Naive thymus-derived CD4-positive, alpha-beta T cell (primary cell): ENCODE measurements around the gene ELP4. TPM values are rescaled to one million over a fixed set of nuclear protein-coding genes. Genes with fewer than 3 reads are reported as not detected.
"Not testable (repeated sequence)": the region's sequence is repeated elsewhere in the genome, so short reads cannot be mapped to it uniquely, and the experiment has no call there.

Source experiments
- ATAC-seq: fragments of 150-1000 bp; cut with Tn5 transposase; 2 replicates; pipeline ENCODE4 v1.10.0; 2021; ENCODE audit warnings: mild to moderate bottlenecking, moderate library complexity
- CTCF ChIA-PET: fragments of 350-600 bp; sonication (Branson Sonifier 250); formaldehyde crosslinking; loops from one replicate; lab custom pipeline; 2021; ENCODE audit warnings: antibody characterized with exemption; lab: Charles Lee
- POLR2A ChIA-PET: fragments of 350-600 bp; sonication (Branson Sonifier 250); formaldehyde crosslinking; loops from one replicate; lab custom pipeline; 2021; ENCODE audit warnings: antibody characterized with exemption, inconsistent platforms; lab: Charles Lee
- DNase-seq, 9 donors: peaks; one replicate each; pipeline versions ENCODE4 v3.0.0 to v3.0.0-alpha.2; 2020 to 2022; ENCODE audit warnings: mixed read lengths in 1 of 9
- H3K27ac ChIP-seq: one replicate; pipeline ENCODE4 v1.7.0; 2013; ENCODE audit warnings: mild to moderate bottlenecking, low read depth, low read length, moderate library complexity
- H3K27me3 ChIP-seq, 2 donors: one replicate each; pipeline ENCODE4 v1.7.0; 2013; ENCODE audit warnings: low read length in 2 of 2, mild to moderate bottlenecking in 2 of 2, moderate library complexity in 2 of 2; ENCODE audit not compliant: control insufficient read depth in 2 of 2, insufficient read depth in 2 of 2
- H3K36me3 ChIP-seq, 3 experiments: 1 replicate in 2 of 3; 2 replicates in 1 of 3; pipeline ENCODE4 v1.7.0; 2013; ENCODE audit warnings: low read length in 3 of 3, mild to moderate bottlenecking in 3 of 3, moderate library complexity in 1 of 3; ENCODE audit not compliant: insufficient read depth in 3 of 3, control insufficient read depth in 2 of 3
- H3K4me1 ChIP-seq, 2 donors: one replicate each; pipeline ENCODE4 v1.7.0; 2013; ENCODE audit warnings: low read length in 2 of 2, mild to moderate bottlenecking in 2 of 2, moderate library complexity in 1 of 2; ENCODE audit not compliant: control insufficient read depth in 2 of 2, insufficient read depth in 2 of 2
- H3K4me3 ChIP-seq: 2 replicates; pipeline ENCODE4 v1.7.0; 2013; ENCODE audit warnings: mild to moderate bottlenecking, low read length
- H3K9me3 ChIP-seq, 3 experiments: 1 replicate in 2 of 3; 2 replicates in 1 of 3; pipeline ENCODE4 v1.7.0; 2013; ENCODE audit warnings: low read length in 3 of 3; ENCODE audit not compliant: control insufficient read depth in 2 of 3
- H3K27ac Mint-ChIP-seq, 9 donors: one replicate each; pipeline ENCODE4 v1.8.0; 2020 to 2022; ENCODE audit warnings: mixed read lengths in 9 of 9, mild to moderate bottlenecking in 8 of 9, moderate library complexity in 5 of 9, inconsistent platforms in 2 of 9
- H3K27me3 Mint-ChIP-seq, 5 donors: one replicate each; pipeline ENCODE4 v1.8.0; 2021 to 2022; ENCODE audit warnings: mixed read lengths in 5 of 5, mild to moderate bottlenecking in 1 of 5
- H3K36me3 Mint-ChIP-seq, 5 donors: one replicate each; pipeline ENCODE4 v1.8.0; 2020 to 2022; ENCODE audit warnings: mixed read lengths in 5 of 5, mild to moderate bottlenecking in 3 of 5, inconsistent platforms in 1 of 5
- H3K4me1 Mint-ChIP-seq, 7 donors: one replicate each; pipeline ENCODE4 v1.8.0; 2020 to 2022; ENCODE audit warnings: mixed read lengths in 7 of 7, mild to moderate bottlenecking in 3 of 7, inconsistent platforms in 1 of 7
- H3K4me3 Mint-ChIP-seq, 10 donors: one replicate each; pipeline ENCODE4 v1.8.0; 2020 to 2022; ENCODE audit warnings: mild to moderate bottlenecking in 10 of 10, mixed read lengths in 10 of 10, moderate library complexity in 6 of 10, inconsistent platforms in 2 of 10
- H3K9me3 Mint-ChIP-seq, 11 donors: one replicate each; pipeline ENCODE4 v1.8.0; 2020 to 2022; ENCODE audit warnings: mixed read lengths in 11 of 11, mild to moderate bottlenecking in 4 of 11, inconsistent platforms in 1 of 11, moderate library complexity in 1 of 11
- intact Hi-C, 2 donors: fragments of 100-400 bp; cut with micrococcal nuclease; formaldehyde crosslinking; loops; one replicate each; pipeline ENCODE4 v1.15.1; 2023
- polyA plus RNA-seq, 2 donors: library from polyadenylated mRNA; unstranded; fragments of 300-500 nt; fragmentation: Illumina TruSeq; gene quantifications; one replicate each; pipeline ENCODE4 v1.2.3, GENCODE V29; 2021
- total RNA-seq, 6 experiments: library from RNA in 5 of 6; stranded (reverse) in 5 of 6; gene quantifications; 1 replicate in 5 of 6; 2 replicates in 1 of 6; pipeline ENCODE4 v1.2.3 and lab custom pipeline; 2021 to 2026

ELP4 gene
- total and polyA plus RNA-seq, 7 experiments from 2014 or later: 16.8 to 23.5 (median 21.2) TPM

DNA sequence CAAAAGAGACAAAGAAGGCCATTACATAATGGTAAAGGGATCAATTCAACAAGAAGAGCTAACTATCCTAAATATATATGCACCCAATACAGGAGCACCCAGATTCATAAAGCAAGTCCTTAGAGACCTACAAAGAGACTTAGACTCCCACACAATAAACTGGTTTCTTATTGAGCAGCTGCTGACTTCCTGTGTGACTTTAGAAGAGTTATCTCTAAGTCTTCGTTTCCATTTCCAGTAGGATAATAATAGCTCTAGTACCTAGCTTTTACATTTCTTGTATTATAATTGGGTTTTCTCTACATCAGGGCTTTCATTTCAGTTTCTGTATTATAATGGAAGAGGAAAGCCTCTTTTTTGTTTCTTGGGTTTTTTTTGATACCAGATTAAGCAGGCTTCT is 187.5 kb downstream of the ELP4 start:
- Mint-ChIP-seq H3K9me3 (peaks cover 0 to 12% (median 2%) of the 10 kb centered on the region in 11 donors), H3K36me3 (peaks cover 0 to 44% (median 5%) of the 10 kb centered on the region in 5 donors), H3K4me1 (peaks cover 4 to 19% (median 10%) of the 10 kb centered on the region in 7 donors)
- H3K27ac Mint-ChIP-seq, H3K4me1 ChIP-seq, H3K4me3 ChIP-seq, H3K36me3 ChIP-seq, H3K27ac ChIP-seq, intact Hi-C loops, ATAC-seq, H3K27me3 ChIP-seq, H3K4me3 Mint-ChIP-seq, H3K27me3 Mint-ChIP-seq, POLR2A ChIA-PET, H3K9me3 ChIP-seq, DNase-seq: not testable (repeated sequence)
- CTCF ChIA-PET: interaction anchor here (0.6 kb wide), 1 partner anchor 517 kb away, joined by 3 read pairs; no protein-coding TSS in a partner anchor

DNA sequence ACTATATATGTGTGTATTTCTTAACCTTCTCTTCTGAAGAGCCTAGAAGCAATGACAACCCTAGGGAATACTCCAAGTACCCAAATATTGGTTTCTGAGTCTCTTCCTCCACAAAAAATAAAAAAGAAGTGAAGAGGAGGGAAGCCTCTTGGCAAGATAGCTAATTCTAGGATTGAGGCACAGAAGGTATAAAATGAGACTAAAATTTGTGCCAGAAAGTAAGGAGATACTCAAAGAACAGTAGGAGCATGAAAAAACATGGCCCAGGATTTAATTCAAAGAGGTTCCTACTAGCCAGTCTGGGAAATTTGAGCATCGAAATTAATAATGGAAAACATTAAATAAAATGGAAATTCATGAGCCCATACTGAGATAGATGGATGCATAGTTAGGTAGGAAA is 189.5 kb downstream of the ELP4 start:
- ATAC-seq: no peak

DNA sequence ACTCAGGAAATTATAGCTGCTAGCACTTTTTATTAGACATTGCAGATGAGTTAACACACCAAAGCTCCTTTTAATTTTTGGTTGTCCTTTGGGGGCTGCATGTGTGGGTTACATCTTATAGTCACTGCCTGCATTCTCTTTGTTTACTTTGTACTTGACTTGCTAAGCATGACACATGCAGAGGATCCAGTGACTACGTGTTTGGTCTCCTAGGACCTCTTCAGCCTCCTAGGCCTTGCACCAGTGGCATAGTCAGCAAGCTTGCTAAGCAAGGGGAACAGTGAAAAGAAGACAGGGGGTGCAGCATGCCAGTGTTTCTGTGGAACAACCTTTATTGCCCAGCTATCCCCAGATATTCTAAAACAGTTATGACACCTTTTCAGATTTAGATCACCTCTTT is 193.4 kb downstream of the ELP4 start:
- no peak overlapping the region for H3K27ac Mint-ChIP-seq
- intact Hi-C loops: no loop called here
- Histone ChIP-seq H3K4me3 (no peak overlapping the region), H3K27me3 (no peaks in the 10 kb centered on the region), H3K9me3 (no peaks in the 10 kb centered on the region), H3K36me3 (no peaks in the 10 kb centered on the region), H3K4me1 (no peaks in the 10 kb centered on the region), H3K27ac (no peak overlapping the region)
- DNase-seq (no peak), ATAC-seq (no peak)
- ChIA-PET POLR2A (no interaction called here), CTCF (interaction anchor here (0.6 kb wide), 1 partner anchor 621 kb away, joined by 4 read pairs; no protein-coding TSS in a partner anchor)
- H3K4me3 Mint-ChIP-seq: no peak overlapping the region
- H3K4me1 Mint-ChIP-seq: no peaks in the 10 kb centered on the region
- H3K36me3 Mint-ChIP-seq: peaks cover 0 to 24% (median 9%) of the 10 kb centered on the region in 5 donors
- no peaks in the 10 kb centered on the region for H3K27me3 Mint-ChIP-seq
- H3K9me3 Mint-ChIP-seq: no peaks in the 10 kb centered on the region

More for the DNA sequence above, 189.5 kb downstream of the ELP4 start:
- Histone ChIP-seq H3K4me3 (no peak overlapping the region), H3K4me1 (no peaks in the 10 kb centered on the region), H3K9me3 (no peaks in the 10 kb centered on the region), H3K27me3 (no peaks in the 10 kb centered on the region), H3K27ac (no peak overlapping the region), H3K36me3 (no peaks in the 10 kb centered on the region)
- Mint-ChIP-seq H3K9me3 (peaks cover 0 to 6% (median 0%) of the 10 kb centered on the region in 11 donors), H3K27me3 (no peaks in the 10 kb centered on the region), H3K36me3 (peaks cover 0 to 28% (median 0%) of the 10 kb centered on the region in 5 donors), H3K4me1 (peaks cover 4 to 19% (median 10%) of the 10 kb centered on the region in 7 donors), H3K27ac (no peak overlapping the region), H3K4me3 (no peak overlapping the region)
- POLR2A ChIA-PET: no interaction called here
- no peak for DNase-seq
- CTCF ChIA-PET: no interaction called here
- intact Hi-C loops: no loop called here

DNA sequence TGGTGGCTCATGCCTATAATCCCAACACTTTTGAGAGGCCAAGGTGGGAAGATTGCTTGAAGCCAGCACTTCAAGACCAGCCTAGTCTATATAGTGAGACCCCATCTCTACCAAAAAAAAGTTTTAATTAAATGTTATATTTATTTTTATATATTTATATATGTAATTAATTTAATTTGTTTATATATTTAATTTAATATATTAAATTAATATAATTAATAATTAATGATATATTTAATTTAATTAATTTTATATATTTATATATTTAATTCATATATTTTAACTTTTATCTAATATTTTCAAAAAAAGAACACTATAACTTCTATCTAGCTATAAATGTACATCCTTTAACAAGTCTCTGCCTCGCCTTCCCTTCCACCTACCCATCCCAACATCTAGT is 196.8 kb downstream of the ELP4 start:
- no peak overlapping the region for H3K4me3 Mint-ChIP-seq
- ChIA-PET POLR2A (no interaction called here), CTCF (no interaction called here)
- no peak overlapping the region for H3K27ac Mint-ChIP-seq
- H3K36me3 ChIP-seq: no peaks in the 10 kb centered on the region
- DNase-seq (no peak), ATAC-seq (no peak)
- H3K36me3 Mint-ChIP-seq: peaks cover 0 to 22% (median 18%) of the 10 kb centered on the region in 5 donors
- H3K4me1 ChIP-seq: no peaks in the 10 kb centered on the region
- H3K27me3 Mint-ChIP-seq: no peaks in the 10 kb centered on the region
- intact Hi-C loops: no loop called here
- no peak overlapping the region for H3K4me3 ChIP-seq
- H3K9me3 Mint-ChIP-seq: peaks cover 0 to 5% (median 0%) of the 10 kb centered on the region in 11 donors
- no peaks in the 10 kb centered on the region for H3K27me3 ChIP-seq
- H3K27ac ChIP-seq: no peak overlapping the region
- H3K4me1 Mint-ChIP-seq: no peaks in the 10 kb centered on the region
- no peaks in the 10 kb centered on the region for H3K9me3 ChIP-seq

DNA sequence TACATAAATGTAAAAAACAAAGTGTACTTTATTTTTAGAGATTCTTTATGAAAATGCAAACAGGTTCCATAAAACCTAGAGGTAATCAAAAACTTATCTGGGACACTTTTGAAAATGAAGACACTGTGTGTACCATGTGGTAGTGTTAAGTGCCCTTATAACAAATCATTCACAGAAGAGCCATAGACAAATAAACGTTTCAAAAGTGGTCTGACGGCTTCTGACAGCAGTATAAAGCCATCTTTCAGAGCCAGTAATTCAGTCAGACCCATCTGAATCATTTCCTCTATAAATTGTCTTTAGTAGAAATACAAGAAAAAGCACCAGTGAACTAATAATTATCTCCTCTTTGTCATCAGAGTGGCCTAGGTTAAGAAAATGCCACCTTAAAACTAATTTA is 201.6 kb downstream of the ELP4 start:
- intact Hi-C loops: no loop called here
- CTCF ChIA-PET: no interaction called here

DNA sequence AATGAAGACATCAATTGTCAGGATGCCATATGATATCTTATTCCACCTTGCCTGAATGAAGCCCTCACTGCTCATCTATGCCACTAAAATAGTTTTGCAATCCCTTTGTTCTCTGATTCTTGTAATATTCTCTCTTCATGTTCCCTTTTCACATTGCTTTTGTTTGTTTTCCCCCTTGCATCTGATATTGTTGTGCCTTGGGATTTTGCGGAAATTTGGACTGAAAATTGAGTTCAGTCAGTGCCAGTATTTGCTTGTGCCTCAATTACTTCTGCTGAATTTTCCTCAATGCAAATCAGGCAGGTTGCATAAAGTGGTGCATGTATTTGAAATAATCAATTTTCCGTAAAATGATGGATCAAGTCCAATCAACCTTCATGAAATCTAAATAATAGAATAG is 203.3 kb downstream of the ELP4 start:
- no peaks in the 10 kb centered on the region for H3K27me3 Mint-ChIP-seq
- intact Hi-C loops: no loop called here
- ChIA-PET CTCF (no interaction called here), POLR2A (no interaction called here)
- Histone ChIP-seq H3K36me3 (no peaks in the 10 kb centered on the region), H3K27me3 (no peaks in the 10 kb centered on the region), H3K4me1 (no peaks in the 10 kb centered on the region), H3K9me3 (no peaks in the 10 kb centered on the region), H3K4me3 (no peak overlapping the region), H3K27ac (no peak overlapping the region)
- H3K4me1 Mint-ChIP-seq: peaks cover 0 to 3% (median 0%) of the 10 kb centered on the region in 7 donors
- DNase-seq (no peak), ATAC-seq (no peak)
- H3K9me3 Mint-ChIP-seq: peaks cover 0 to 10% (median 0%) of the 10 kb centered on the region in 11 donors
- H3K36me3 Mint-ChIP-seq: peaks cover 0 to 30% (median 18%) of the 10 kb centered on the region in 5 donors
- H3K4me3 Mint-ChIP-seq: no peak overlapping the region
- H3K27ac Mint-ChIP-seq: no peak overlapping the region

More for the DNA sequence above, 201.6 kb downstream of the ELP4 start:
- Mint-ChIP-seq H3K36me3 (peaks cover 0 to 31% (median 25%) of the 10 kb centered on the region in 5 donors), H3K4me1 (peaks cover 0 to 3% (median 0%) of the 10 kb centered on the region in 7 donors), H3K9me3 (peaks cover 0 to 10% (median 0%) of the 10 kb centered on the region in 11 donors), H3K27ac (no peak overlapping the region), H3K27me3 (no peaks in the 10 kb centered on the region), H3K4me3 (no peak overlapping the region)
- H3K36me3 ChIP-seq: no peaks in the 10 kb centered on the region
- POLR2A ChIA-PET: no interaction called here
- H3K27ac ChIP-seq: no peak overlapping the region
- no peak for ATAC-seq
- H3K4me3 ChIP-seq: no peak overlapping the region
- no peaks in the 10 kb centered on the region for H3K9me3 ChIP-seq
- no peaks in the 10 kb centered on the region for H3K4me1 ChIP-seq
- DNase-seq: no peak
- H3K27me3 ChIP-seq: no peaks in the 10 kb centered on the region

DNA sequence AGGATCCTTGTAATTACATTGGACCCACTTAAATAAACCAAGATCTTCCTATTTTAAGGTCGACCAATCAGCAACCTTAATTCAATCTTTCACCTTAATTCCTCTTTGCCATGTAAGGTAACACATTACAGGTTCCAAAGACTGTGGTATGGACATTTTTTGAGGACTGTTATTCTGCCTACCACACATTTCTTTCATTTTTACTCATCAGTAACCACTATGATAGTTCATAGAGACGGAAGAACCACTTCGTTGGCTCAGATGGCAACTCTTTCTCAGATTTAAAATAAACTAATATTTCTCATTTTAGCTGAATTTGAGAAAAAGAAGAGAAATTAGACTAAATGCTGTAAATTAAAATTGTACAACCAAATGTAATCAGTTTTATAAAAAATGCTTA is 205.3 kb downstream of the ELP4 start:
- H3K36me3 ChIP-seq: no peaks in the 10 kb centered on the region
- H3K27me3 ChIP-seq: no peaks in the 10 kb centered on the region
- Mint-ChIP-seq H3K4me3 (no peak overlapping the region), H3K9me3 (peaks cover 0 to 9% (median 0%) of the 10 kb centered on the region in 11 donors), H3K27ac (no peak overlapping the region), H3K36me3 (peaks cover 0 to 36% (median 14%) of the 10 kb centered on the region in 5 donors), H3K4me1 (peaks cover 0 to 3% (median 0%) of the 10 kb centered on the region in 7 donors), H3K27me3 (no peaks in the 10 kb centered on the region)
- ATAC-seq: no peak
- H3K4me1 ChIP-seq: no peaks in the 10 kb centered on the region
- intact Hi-C loops: no loop called here
- no peak overlapping the region for H3K4me3 ChIP-seq
- ChIA-PET POLR2A (no interaction called here), CTCF (no interaction called here)
- no peak overlapping the region for H3K27ac ChIP-seq
- no peaks in the 10 kb centered on the region for H3K9me3 ChIP-seq
- no peak for DNase-seq
